Gastrocnemius medialis (tissue), 4 donors: ENCODE results near the gene EGFR. TPM values are rescaled to one million over a fixed set of nuclear protein-coding genes. Genes with fewer than 3 reads are reported as not detected.

ENCODE experiments used
- ATAC-seq, 2 donors: fragments of 150-250 bp; one replicate each; pipeline ENCODE4 v1.9.1; 2016
- DNase-seq, 2 donors: peaks; one replicate each; pipeline ENCODE4 v3.0.0-alpha.2; 2019
- H3K27ac ChIP-seq, 4 donors: fragments of 200-600 bp; sonication (generic); 1 replicate in 1 of 4; 2 replicates in 3 of 4; pipeline ENCODE4 v1.5.1; 2016 to 2018; ENCODE audit warnings: mild to moderate bottlenecking in 2 of 4, moderate library complexity in 1 of 4
- H3K27me3 ChIP-seq, 3 donors: fragments of 200-600 bp; sonication (generic) in 2 of 3; 1 replicate in 1 of 3; 2 replicates in 2 of 3; pipeline versions ENCODE4 v1.5.1 to v1.6.0; 2016 to 2019; ENCODE audit warnings: mild to moderate bottlenecking in 1 of 3, moderate library complexity in 1 of 3
- H3K36me3 ChIP-seq, 2 donors: fragments of 200-600 bp; sonication (generic) in 1 of 2; one replicate each; pipeline ENCODE4 v1.5.1; 2017 to 2018
- H3K4me1 ChIP-seq, 2 donors: fragments of 200-600 bp; sonication (generic) in 1 of 2; one replicate each; pipeline ENCODE4 v1.5.1; 2016 to 2017; ENCODE audit warnings: mild to moderate bottlenecking in 2 of 2
- H3K4me3 ChIP-seq, 4 donors: fragments of 200-600 bp; sonication (generic) in 3 of 4; 1 replicate in 1 of 4; 2 replicates in 3 of 4; pipeline ENCODE4 v1.5.1; 2016 to 2019; ENCODE audit warnings: mild to moderate bottlenecking in 2 of 4
- H3K9me3 ChIP-seq, 3 donors: fragments of 200-600 bp; sonication (generic) in 2 of 3; 1 replicate in 1 of 3; 2 replicates in 2 of 3; pipeline ENCODE4 v1.5.1; 2016 to 2019
- POLR2A ChIP-seq, 2 donors: fragments of 450-650 bp; IDR thresholded peaks; one replicate each; pipeline ENCODE4 v1.6.1; 2017; ENCODE audit warnings: antibody characterized with exemption in 2 of 2, mild to moderate bottlenecking in 2 of 2, moderate library complexity in 2 of 2
- in situ Hi-C, 4 donors: fragments of 200-750 bp; cut with MboI; loops; one replicate each; pipeline versions ENCODE4 v1.15.0 to v1.8.0; 2017; ENCODE audit warnings: low sequenced_read_pairs in 4 of 4
- intact Hi-C: fragments of 100-400 bp; cut with DNase I; formaldehyde crosslinking; loops from one replicate; pipeline ENCODE4 v1.15.1; 2023; ENCODE audit warnings: low total_unique reads
- total RNA-seq, 4 donors: library from RNA; depleted of rRNA; stranded (reverse); fragments of >200 nt; gene quantifications; one replicate each; pipeline versions ENCODE4 v1.1.0 to v1.2.3, GENCODE V29; 2016
- TF ChIP-seq, protein P1 (sequence below), 5 experiments: fragments of 450-650 bp in 3 of 5; fragments of 200-600 bp in 2 of 5; sonication (generic) in 2 of 5; IDR thresholded peaks in 4 of 5; conservative IDR thresholded peaks in 1 of 5; 1 replicate in 4 of 5; 2 replicates in 1 of 5; pipeline ENCODE4 v1.5.1; 2016 to 2019; ENCODE audit warnings: antibody characterized with exemption in 5 of 5, mild to moderate bottlenecking in 3 of 5, moderate library complexity in 3 of 5

EGFR gene
- total RNA-seq, 4 donors from 2014 or later: 28.0 to 34.8 (median 29.4) TPM

DNA sequence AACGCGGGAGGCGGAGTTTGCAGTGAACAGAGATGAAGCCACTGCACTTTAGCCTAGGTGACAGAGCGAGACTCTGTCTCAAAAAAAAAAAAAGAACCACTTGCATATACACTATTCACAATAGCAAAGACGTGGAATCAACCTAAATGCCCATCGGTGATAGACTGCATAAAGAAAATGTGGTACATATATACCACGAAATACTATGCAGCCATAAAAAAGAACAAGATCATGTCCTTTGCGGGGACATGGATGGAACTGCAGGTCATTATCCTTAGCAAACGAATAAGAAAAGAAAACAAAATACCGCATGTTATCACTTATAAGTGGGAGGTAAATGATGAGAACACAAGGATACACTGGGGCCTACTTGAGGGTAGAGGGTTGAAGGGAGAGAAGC, 39.5 kb downstream of the EGFR start:
- TF ChIP-seq, protein P1, sequence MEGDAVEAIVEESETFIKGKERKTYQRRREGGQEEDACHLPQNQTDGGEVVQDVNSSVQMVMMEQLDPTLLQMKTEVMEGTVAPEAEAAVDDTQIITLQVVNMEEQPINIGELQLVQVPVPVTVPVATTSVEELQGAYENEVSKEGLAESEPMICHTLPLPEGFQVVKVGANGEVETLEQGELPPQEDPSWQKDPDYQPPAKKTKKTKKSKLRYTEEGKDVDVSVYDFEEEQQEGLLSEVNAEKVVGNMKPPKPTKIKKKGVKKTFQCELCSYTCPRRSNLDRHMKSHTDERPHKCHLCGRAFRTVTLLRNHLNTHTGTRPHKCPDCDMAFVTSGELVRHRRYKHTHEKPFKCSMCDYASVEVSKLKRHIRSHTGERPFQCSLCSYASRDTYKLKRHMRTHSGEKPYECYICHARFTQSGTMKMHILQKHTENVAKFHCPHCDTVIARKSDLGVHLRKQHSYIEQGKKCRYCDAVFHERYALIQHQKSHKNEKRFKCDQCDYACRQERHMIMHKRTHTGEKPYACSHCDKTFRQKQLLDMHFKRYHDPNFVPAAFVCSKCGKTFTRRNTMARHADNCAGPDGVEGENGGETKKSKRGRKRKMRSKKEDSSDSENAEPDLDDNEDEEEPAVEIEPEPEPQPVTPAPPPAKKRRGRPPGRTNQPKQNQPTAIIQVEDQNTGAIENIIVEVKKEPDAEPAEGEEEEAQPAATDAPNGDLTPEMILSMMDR (IDR thresholded peaks at IDR 0.05 in 4 of 5, conservative IDR thresholded peaks at IDR 0.05 in 1 of 5): no peak
- H3K9me3 ChIP-seq: no peaks in the 10 kb centered on the region
- DNase-seq (no peak), ATAC-seq (no peak)
- H3K36me3 ChIP-seq: no peaks in the 10 kb centered on the region
- H3K27me3 ChIP-seq: no peaks in the 10 kb centered on the region
- intact Hi-C loops: no loop called here
- peaks cover 26 to 52% of the 10 kb centered on the region in 2 donors for H3K4me1 ChIP-seq
- no peak overlapping the region for H3K27ac ChIP-seq
- in situ Hi-C loops: no loop called here
- no peak overlapping the region for H3K4me3 ChIP-seq

DNA sequence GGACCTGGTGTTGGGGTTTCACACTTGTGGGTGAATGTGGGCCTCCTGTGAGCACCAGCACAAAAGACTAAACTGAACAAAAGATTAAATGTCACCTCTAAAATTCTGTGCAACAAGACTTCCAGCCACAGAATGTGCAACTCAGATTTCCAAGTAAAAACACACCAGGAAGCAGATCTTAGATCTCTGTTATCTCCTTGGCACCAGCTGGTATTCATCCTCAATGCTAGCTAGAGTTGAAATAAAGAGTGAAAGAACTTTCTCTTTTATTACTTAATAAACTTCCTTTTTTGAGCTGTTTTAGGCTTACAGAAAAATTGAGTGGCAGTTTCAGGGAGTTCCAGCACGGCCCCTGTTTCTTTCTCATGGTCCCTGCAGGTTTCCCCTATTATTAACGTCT, 40.2 kb downstream of the EGFR start:
- no peak for ATAC-seq
- in situ Hi-C loops: no loop called here
- Histone ChIP-seq H3K36me3 (no peaks in the 10 kb centered on the region), H3K4me1 (peaks cover 25 to 51% of the 10 kb centered on the region in 2 donors), H3K4me3 (no peak overlapping the region), H3K9me3 (no peaks in the 10 kb centered on the region), H3K27me3 (no peaks in the 10 kb centered on the region), H3K27ac (no peak overlapping the region)
- intact Hi-C loops: no loop called here
- no peak for DNase-seq
- TF ChIP-seq POLR2A (IDR thresholded peaks at IDR 0.05): no peak
- TF ChIP-seq, protein P1 (IDR thresholded peaks at IDR 0.05 in 4 of 5, conservative IDR thresholded peaks at IDR 0.05 in 1 of 5): no peak

DNA sequence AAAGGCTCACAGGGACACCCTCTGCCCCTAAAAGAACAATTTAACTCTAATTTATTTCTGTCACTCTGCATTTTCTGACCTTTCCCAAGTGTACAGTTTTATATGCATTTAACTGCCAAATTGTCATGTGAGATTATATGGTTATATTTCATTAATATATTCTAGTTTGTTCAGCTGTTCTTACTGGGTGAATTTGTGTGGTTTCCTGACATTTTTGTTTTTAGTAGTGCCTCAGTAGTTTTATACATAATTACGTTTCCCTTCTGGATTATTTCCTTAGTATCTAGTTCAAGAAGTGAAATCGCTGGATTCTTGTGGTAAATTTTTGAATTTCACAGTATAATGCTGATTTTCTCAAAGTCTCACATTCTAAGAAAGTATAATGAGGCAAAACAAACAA, 41.3 kb downstream of the EGFR start:
- H3K4me3 ChIP-seq: no peak overlapping the region
- in situ Hi-C loops (no loop called here), intact Hi-C loops (no loop called here)
- H3K9me3 ChIP-seq: no peaks in the 10 kb centered on the region
- no peaks in the 10 kb centered on the region for H3K27me3 ChIP-seq
- TF ChIP-seq, protein P1 (IDR thresholded peaks at IDR 0.05 in 4 of 5, conservative IDR thresholded peaks at IDR 0.05 in 1 of 5): no peak
- TF ChIP-seq POLR2A (IDR thresholded peaks at IDR 0.05): no peak
- no peak for ATAC-seq
- H3K27ac ChIP-seq: peak overlapping the region in 3 of 4 donors; percentile 15 to 43 (median 37)
- DNase-seq: no peak
- H3K36me3 ChIP-seq: no peaks in the 10 kb centered on the region
- H3K4me1 ChIP-seq: peaks cover 31 to 43% of the 10 kb centered on the region in 2 donors

DNA sequence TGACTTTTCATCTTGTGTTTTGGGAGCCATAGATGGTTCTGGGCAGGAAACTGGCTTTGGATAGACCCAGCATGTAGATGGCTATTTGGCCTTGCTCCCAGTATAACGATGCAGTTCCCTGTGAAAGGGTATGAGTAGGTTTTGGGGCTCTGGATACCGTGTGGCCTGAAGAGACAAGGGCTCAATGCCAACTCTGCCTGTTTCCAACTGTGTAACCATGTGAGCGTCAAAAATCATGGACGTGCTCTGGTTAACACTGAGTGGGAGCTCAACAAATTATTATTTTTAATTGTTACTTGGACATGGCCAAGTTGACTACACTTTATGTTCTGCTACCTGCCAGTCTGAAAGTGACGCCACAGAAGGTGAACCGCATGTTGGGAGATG, 41.8 kb downstream of the EGFR start:
- in situ Hi-C loops (no loop called here), intact Hi-C loops (no loop called here)
- Histone ChIP-seq H3K4me1 (peaks cover 33 to 43% of the 10 kb centered on the region in 2 donors), H3K27me3 (no peaks in the 10 kb centered on the region), H3K4me3 (no peak overlapping the region), H3K9me3 (no peaks in the 10 kb centered on the region), H3K36me3 (no peaks in the 10 kb centered on the region), H3K27ac (peak overlapping the region; percentile 37 to 78 (median 42))
- no peak for ATAC-seq
- DNase-seq: no peak
- TF ChIP-seq POLR2A (IDR thresholded peaks at IDR 0.05): no peak
- TF ChIP-seq, protein P1 (IDR thresholded peaks at IDR 0.05 in 4 of 5, conservative IDR thresholded peaks at IDR 0.05 in 1 of 5): no peak
